Activated naive CD8-positive, alpha-beta T cell treated with anti-CD3 and anti-CD28 coated beads, Interleukin-2, amount 10 ng/mL, durations not matched to agents 7 days and 5 days (primary cell): ENCODE results near the gene IFIH1. TPM values are rescaled to one million over a fixed set of nuclear protein-coding genes. Genes with fewer than 3 reads are reported as not detected.

Experiments used
- ATAC-seq: fragments of 150-1000 bp; cut with Tn5 transposase; one replicate; pipeline ENCODE4 v1.10.0; 2021; ENCODE audit warnings: low read depth, moderate library complexity
- POLR2A ChIA-PET: fragments of 350-600 bp; sonication (Branson Sonifier 250); formaldehyde crosslinking; loops from one replicate; lab custom pipeline; 2021; ENCODE audit warnings: antibody characterized with exemption; lab: Charles Lee
- DNase-seq: peaks from one replicate; pipeline ENCODE4 v3.0.0; 2021
- H3K27ac Mint-ChIP-seq: one replicate; pipeline ENCODE4 v1.8.0; 2022; ENCODE audit warnings: mild to moderate bottlenecking, mixed read lengths
- H3K27me3 Mint-ChIP-seq: one replicate; pipeline ENCODE4 v1.8.0; 2022; ENCODE audit warnings: mild to moderate bottlenecking, moderate library complexity, mixed read lengths
- H3K36me3 Mint-ChIP-seq: one replicate; pipeline ENCODE4 v1.8.0; 2021; ENCODE audit warnings: mild to moderate bottlenecking, mixed read lengths
- H3K4me1 Mint-ChIP-seq: one replicate; pipeline ENCODE4 v1.8.0; 2021; ENCODE audit warnings: mixed read lengths
- H3K4me3 Mint-ChIP-seq: one replicate; pipeline ENCODE4 v1.8.0; 2022; ENCODE audit warnings: mild to moderate bottlenecking, moderate library complexity, mixed read lengths
- H3K9me3 Mint-ChIP-seq: one replicate; pipeline ENCODE4 v1.8.0; 2021; ENCODE audit warnings: mixed read lengths
- total RNA-seq, 2 experiments: library from RNA; stranded (reverse); gene quantifications; one replicate each; pipeline ENCODE4 v1.2.3, GENCODE V29; 2021

IFIH1 gene
- total RNA-seq, 2 experiments from 2014 or later, result 45.9 to 50.4 TPM

DNA sequence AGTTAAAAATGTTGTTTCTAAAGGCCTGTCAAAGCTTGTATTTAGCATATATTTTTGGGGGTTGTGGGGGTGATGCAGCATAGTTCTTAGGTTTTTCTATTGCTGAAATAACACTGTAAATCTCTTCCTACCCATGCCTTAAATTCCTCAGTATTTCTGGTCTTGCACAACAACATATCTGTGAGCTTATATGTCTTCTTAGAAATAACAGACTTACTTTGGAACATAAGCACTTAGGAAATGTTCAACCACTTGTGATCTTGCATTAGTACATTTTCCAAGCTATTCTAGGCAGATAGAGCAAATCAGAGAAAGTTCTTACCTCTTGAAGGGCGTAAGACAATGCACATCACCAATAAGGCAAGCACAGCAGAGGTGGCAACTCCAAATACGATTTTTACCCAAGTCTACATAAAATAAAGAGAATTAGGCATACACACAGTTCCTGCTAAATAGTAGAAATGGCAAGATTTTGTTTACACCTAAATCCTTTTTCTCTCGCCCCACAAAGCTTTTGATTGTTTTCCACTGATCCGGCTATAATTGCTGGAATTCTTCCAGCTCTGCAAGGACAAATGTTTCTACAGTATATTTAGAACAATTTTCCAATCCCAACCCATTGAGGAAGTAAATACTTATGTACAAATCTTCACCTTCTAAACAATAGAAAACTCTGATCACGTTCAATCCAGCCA lies 75.8 kb downstream of the IFIH1 start:
- Mint-ChIP-seq H3K9me3 (no peaks in the 10 kb centered on the region), H3K27me3 (peaks cover 59% of the 10 kb centered on the region), H3K4me1 (no peaks in the 10 kb centered on the region), H3K4me3 (no peak overlapping the region), H3K27ac (no peak overlapping the region), H3K36me3 (no peaks in the 10 kb centered on the region)
- POLR2A ChIA-PET, result no interaction called here
- ATAC-seq (no peak), DNase-seq (no peak)

DNA sequence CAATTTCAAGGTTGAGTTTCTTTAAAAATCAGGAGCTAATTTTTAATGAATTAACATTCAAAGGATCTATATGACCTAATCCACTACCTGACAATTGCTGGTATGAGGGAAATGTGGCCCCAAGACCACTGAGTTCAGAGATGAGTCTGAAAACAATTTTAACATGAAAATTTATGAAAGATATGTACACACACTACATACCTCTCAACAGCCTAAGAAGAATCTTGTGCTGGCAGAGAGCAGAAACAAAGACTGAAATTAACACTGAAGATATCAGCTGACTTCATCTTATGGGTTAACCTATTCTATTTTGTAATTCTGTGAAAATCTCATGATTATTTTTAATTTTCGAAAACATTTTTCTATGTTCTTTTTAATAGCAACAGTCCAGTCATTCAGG lies 76.9 kb downstream of the IFIH1 start:
- H3K4me3 Mint-ChIP-seq, result no peak overlapping the region
- no peak overlapping the region for H3K27ac Mint-ChIP-seq
- no peaks in the 10 kb centered on the region for H3K36me3 Mint-ChIP-seq
- peaks cover 54% of the 10 kb centered on the region for H3K27me3 Mint-ChIP-seq
- H3K9me3 Mint-ChIP-seq, result no peaks in the 10 kb centered on the region
- DNase-seq (no peak), ATAC-seq (no peak)
- POLR2A ChIA-PET, result no interaction called here
- no peaks in the 10 kb centered on the region for H3K4me1 Mint-ChIP-seq

DNA sequence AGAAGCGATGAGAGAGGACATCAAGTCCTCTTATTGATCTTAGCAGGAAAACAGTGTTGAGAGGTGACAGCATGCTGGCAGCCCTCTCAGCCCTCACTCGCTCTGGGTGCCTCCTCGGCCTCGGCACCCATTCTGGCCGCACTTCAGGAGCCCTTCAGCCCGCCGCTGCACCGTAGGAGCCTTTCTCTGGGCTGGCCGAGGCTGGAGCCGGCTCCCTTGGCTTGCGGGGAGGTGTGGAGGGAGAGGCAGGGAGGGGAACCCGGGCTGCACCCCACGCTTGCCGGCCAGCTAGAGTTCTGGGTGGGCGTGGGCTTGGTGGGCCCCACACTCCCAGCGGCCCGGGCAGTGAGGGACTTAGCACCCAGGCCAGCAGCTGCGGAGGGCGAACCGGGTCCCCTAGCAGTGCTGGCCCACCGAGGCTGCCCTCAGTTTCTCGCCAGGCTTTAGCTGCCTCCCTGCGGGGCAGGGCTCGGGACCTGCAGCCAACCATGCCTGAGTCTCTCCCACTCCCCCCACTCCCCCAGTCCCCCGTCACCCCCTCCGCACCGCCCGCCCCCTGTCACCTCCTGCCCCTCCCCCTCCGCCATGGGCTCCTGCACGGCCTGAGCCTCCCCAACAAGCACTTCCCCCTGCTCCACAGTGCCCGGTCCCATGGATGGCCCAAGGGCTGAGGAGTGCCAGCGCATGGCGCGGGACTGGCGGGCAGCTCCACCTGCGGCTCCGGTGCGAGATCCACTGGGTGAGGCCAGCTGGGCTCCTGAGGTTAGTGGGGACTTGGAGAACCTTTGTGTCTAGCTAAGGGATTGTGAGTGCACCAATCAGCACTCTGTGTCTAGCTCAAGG lies 83.6 kb downstream of the IFIH1 start:
- DNase-seq, result no peak
- Mint-ChIP-seq H3K9me3 (no peaks in the 10 kb centered on the region), H3K4me1 (no peaks in the 10 kb centered on the region), H3K27ac (no peak overlapping the region), H3K4me3 (no peak overlapping the region), H3K27me3 (peaks cover 36% of the 10 kb centered on the region), H3K36me3 (no peaks in the 10 kb centered on the region)
- POLR2A ChIA-PET, result no interaction called here
- ATAC-seq, result no peak

DNA sequence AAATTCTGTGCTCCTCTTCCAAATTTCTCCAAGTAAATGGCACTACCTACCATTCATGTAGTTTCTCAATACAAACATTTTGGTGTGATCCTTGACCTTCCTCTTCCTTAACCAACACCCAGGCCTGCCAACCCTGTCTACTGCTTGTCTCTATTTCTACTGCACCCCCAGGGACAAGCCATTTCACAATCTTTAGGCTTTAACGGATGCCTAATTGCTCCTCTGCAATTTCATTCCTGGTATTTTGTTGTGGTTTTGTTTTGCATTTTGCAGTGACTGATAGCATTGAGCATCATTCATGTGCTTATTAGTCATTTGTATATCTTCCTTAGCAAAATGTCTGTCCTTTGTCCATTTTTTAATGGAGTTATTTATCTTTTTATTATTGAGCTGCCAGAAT lies 85.3 kb downstream of the IFIH1 start:
- ATAC-seq, result no peak

DNA sequence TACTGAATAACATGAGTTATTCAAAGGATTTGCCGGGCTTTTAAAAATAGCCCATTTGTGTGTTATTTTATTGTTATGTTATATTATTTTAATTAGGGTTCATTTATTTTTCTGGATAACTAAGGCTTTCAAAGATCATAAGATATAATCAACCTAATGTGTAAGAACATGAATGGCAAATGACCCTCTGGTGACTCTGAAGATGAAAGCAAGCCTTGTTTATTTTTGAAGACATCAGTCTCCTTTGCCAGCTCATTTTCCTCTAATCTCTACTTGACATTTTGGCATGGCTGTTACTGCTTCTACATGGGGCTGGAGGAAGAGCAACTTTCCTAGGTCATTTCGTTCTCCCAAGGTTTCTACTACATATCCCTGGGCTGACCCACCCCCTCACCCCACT lies 85.8 kb downstream of the IFIH1 start:
- ATAC-seq, result no peak
- Mint-ChIP-seq H3K27ac (no peak overlapping the region), H3K9me3 (no peaks in the 10 kb centered on the region), H3K36me3 (no peaks in the 10 kb centered on the region), H3K27me3 (peaks cover 36% of the 10 kb centered on the region), H3K4me3 (no peak overlapping the region), H3K4me1 (no peaks in the 10 kb centered on the region)
- no peak for DNase-seq
- POLR2A ChIA-PET, result no interaction called here

More for the DNA sequence above, 85.3 kb downstream of the IFIH1 start:
- POLR2A ChIA-PET, result no interaction called here
- DNase-seq, result no peak
- H3K4me1 Mint-ChIP-seq, result no peaks in the 10 kb centered on the region
- no peaks in the 10 kb centered on the region for H3K36me3 Mint-ChIP-seq
- H3K9me3 Mint-ChIP-seq, result no peaks in the 10 kb centered on the region
- no peak overlapping the region for H3K27ac Mint-ChIP-seq
- H3K4me3 Mint-ChIP-seq, result no peak overlapping the region
- peaks cover 30% of the 10 kb centered on the region for H3K27me3 Mint-ChIP-seq

DNA sequence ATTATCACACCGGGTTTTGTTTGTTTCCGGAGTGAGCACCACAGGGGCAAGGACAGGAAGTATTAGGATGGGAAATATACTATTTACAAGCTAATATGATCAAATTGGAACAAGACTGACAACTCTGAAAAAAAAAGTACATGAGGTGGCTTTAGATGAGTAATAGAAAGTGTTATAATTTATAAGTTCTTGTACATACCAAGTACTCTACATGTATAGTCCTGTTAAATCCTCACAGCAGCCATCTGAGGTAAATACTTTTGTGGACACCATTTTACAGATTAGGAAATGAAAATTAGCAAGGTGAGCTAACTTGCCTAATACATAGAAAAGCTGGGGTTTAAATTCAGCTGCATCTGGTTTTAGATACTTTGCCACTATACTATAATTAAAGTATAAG lies 86.5 kb downstream of the IFIH1 start:
- Mint-ChIP-seq H3K9me3 (no peaks in the 10 kb centered on the region), H3K4me1 (no peaks in the 10 kb centered on the region), H3K36me3 (no peaks in the 10 kb centered on the region), H3K27ac (no peak overlapping the region), H3K27me3 (peaks cover 41% of the 10 kb centered on the region), H3K4me3 (no peak overlapping the region)
- ATAC-seq (no peak), DNase-seq (no peak)
- POLR2A ChIA-PET, result no interaction called here

DNA sequence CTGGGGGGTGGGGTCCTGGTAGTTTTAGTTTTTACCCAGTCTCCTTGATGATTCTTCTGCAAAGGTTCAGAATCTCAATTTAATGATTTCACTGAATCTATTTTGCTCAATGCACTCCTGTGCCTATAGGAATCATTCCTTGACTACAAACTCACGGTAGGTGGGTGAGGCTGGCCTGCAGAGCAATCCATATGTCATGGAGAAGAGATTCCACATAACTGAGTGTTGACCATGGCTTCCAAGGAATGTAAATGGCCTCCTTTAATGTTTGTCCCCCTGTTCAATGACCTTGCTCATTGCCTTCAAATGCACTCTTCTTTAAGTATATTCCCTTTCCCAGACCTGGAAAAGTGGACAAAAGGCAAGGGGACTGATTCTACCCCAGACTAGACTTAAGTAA lies 87.7 kb downstream of the IFIH1 start:
- Mint-ChIP-seq H3K36me3 (no peaks in the 10 kb centered on the region), H3K4me1 (no peaks in the 10 kb centered on the region), H3K9me3 (no peaks in the 10 kb centered on the region), H3K27ac (no peak overlapping the region), H3K4me3 (no peak overlapping the region), H3K27me3 (peaks cover 39% of the 10 kb centered on the region)
- DNase-seq, result no peak
- POLR2A ChIA-PET, result no interaction called here
- no peak for ATAC-seq

DNA sequence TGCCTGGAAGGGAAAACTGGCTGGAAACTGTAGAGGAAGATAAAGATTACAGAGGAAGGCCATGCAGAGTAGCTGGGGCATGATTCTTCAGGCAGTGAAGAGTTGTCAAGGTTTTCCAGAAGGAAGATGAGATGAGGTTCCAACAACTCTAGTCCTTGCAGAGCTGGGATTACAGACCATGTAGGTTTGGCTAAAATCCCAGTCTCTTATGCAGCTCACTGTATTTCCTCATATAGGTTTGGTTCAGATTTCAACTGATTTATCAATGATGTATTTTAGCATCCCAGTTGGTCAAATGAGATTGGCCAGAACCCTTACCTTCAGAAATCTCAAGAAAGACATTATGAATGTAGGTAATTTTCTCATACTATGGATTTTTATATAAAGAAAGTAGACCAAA lies 91.6 kb downstream of the IFIH1 start:
- Mint-ChIP-seq H3K27ac (no peak overlapping the region), H3K4me3 (no peak overlapping the region), H3K4me1 (no peaks in the 10 kb centered on the region), H3K27me3 (peaks cover 42% of the 10 kb centered on the region), H3K36me3 (no peaks in the 10 kb centered on the region), H3K9me3 (no peaks in the 10 kb centered on the region)
- ATAC-seq (no peak), DNase-seq (no peak)
- POLR2A ChIA-PET, result interaction anchor here (1.7 kb wide), 1 partner anchor 92 kb away, joined by 3 read pairs; the partner anchor contains the start of gene IFIH1

DNA sequence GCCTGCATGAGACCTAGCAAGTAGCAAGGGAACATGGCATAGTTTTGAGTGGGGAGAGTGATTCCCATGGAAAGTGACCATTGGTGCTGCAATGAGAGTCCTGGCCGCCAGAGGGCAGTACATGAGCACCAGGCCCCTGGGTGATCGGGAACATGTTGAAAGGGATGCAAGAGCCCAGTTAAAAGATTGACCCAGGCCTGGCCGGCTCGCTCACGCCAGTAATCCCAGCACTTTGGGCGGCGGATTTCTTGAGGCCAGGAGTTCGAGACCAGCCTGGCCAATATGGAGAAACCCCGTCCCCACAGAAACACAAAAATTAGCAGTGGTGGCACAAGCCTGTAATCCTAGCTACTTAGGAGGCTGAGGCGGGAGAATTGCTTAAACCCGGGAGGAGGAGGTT lies 97.4 kb downstream of the IFIH1 start:
- POLR2A ChIA-PET, result no interaction called here
- no peak overlapping the region for H3K4me3 Mint-ChIP-seq
- H3K9me3 Mint-ChIP-seq, result no peaks in the 10 kb centered on the region
- DNase-seq (peak; percentile 71), ATAC-seq (peak; percentile 47)
- peaks cover 42% of the 10 kb centered on the region for H3K27me3 Mint-ChIP-seq
- H3K4me1 Mint-ChIP-seq, result peaks cover 3% of the 10 kb centered on the region
- H3K36me3 Mint-ChIP-seq, result no peaks in the 10 kb centered on the region
- H3K27ac Mint-ChIP-seq, result no peak overlapping the region

DNA sequence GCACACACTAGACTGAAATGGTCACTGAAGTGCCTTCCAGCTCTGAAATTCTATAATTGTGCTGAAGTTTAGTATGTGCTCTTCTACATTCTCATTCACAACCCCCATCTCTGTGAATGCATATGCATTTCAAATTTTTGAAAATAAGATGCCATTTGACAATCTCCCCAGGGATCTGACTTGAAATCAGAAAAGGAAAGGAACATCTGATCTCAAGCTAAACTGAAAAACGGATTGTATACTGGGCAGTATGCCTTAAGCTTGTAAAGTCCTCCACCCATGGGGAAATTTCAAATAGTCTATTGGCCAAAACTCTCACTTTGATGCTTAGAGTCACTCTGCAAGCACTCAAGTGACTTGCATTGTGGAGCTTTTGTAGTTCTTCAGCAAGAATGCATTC lies 98.1 kb downstream of the IFIH1 start:
- DNase-seq, result no peak
- Mint-ChIP-seq H3K4me3 (no peak overlapping the region), H3K27ac (no peak overlapping the region), H3K4me1 (peaks cover 3% of the 10 kb centered on the region), H3K27me3 (peaks cover 43% of the 10 kb centered on the region), H3K36me3 (no peaks in the 10 kb centered on the region), H3K9me3 (no peaks in the 10 kb centered on the region)
- POLR2A ChIA-PET, result interaction anchor here (1.4 kb wide), 1 partner anchor 79 kb away, joined by 4 read pairs; no protein-coding TSS in a partner anchor
- ATAC-seq, result no peak

DNA sequence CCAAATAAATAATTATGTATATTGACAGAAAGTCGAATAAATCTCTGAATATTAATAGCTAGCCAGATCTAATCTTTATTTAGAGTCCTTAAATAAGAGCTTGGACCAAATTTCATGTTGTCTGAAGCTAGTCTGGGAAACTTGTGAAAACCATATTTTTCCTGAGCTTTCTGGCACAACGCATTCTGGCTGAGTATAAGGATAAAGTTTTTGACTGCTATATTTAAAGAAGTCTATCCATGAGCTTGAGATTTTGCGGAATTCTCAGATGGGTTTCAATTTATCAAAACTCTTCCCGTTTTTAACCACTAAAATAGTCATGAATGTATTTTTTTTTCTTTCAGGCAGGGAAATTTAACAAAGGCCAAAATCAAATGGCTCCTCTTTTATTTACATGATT lies 99.1 kb downstream of the IFIH1 start:
- POLR2A ChIA-PET, result interaction anchor here (1.4 kb wide), 1 partner anchor 80 kb away, joined by 4 read pairs; no protein-coding TSS in a partner anchor
- peaks cover 39% of the 10 kb centered on the region for H3K27me3 Mint-ChIP-seq
- H3K4me3 Mint-ChIP-seq, result no peak overlapping the region
- ATAC-seq (no peak), DNase-seq (no peak)
- no peak overlapping the region for H3K27ac Mint-ChIP-seq
- no peaks in the 10 kb centered on the region for H3K36me3 Mint-ChIP-seq
- H3K9me3 Mint-ChIP-seq, result no peaks in the 10 kb centered on the region
- peaks cover 3% of the 10 kb centered on the region for H3K4me1 Mint-ChIP-seq

DNA sequence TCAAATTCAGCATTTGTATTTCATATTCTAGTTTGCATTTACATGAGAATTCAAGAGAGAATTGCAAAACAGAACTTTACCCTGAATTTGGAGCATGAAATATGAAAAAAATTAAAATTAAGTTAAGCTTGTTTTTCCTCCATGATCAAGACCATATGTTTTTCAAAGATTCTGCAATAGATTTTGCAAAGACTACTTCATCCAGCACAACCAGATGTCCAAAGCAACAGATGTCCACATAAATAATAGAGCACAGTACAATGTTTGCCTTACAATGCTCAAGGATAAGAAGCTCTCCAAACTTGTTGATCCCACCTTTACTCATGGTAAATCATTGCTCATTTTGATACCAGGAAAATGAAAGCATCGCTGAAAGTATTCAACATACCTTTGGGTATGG lies 100.9 kb downstream of the IFIH1 start:
- H3K9me3 Mint-ChIP-seq, result no peaks in the 10 kb centered on the region

More for the DNA sequence above, 100.9 kb downstream of the IFIH1 start:
- no peak for ATAC-seq
- H3K27ac Mint-ChIP-seq, result no peak overlapping the region
- peaks cover 3% of the 10 kb centered on the region for H3K4me1 Mint-ChIP-seq
- H3K27me3 Mint-ChIP-seq, result peaks cover 36% of the 10 kb centered on the region
- no peaks in the 10 kb centered on the region for H3K36me3 Mint-ChIP-seq
- DNase-seq, result no peak
- POLR2A ChIA-PET, result no interaction called here
- no peak overlapping the region for H3K4me3 Mint-ChIP-seq
